ENCODE measurements around the gene KLF6. TPM values are rescaled to one million over a fixed set of nuclear protein-coding genes. Genes with fewer than 3 reads are reported as not detected.

The KLF6 gene
- total RNA-seq, 1 experiment from 2014 or later, result 27.7 TPM

GRCh38 chr10:3740157-3740871 is 44.7 kb downstream of the KLF6 start:
- Histone ChIP-seq H3K4me3 (peak overlapping the region; percentile 24; the same call in 1 of the 2 replicates), H3K9me3 (ENCODE audit: insufficient read depth, low read depth) (no peaks in the 10 kb centered on the region), H3K79me2 (ENCODE audit: low read depth) (no peaks in the 10 kb centered on the region), H3K27ac (peak overlapping the region; percentile 96), H3K4me1 (replicated peaks; ENCODE audit: insufficient read depth) (peaks cover 40% of the 10 kb centered on the region), H3K36me3 (ENCODE audit: low read depth) (no peaks in the 10 kb centered on the region), H4K20me1 (ENCODE audit: insufficient read depth) (no peaks in the 10 kb centered on the region), H3K4me2 (peak overlapping the region; percentile 76), H2AFZ (no peak overlapping the region), H3K27me3 (ENCODE audit: insufficient read depth, low read depth) (no peaks in the 10 kb centered on the region), H3F3A (ENCODE audit: insufficient read depth, low read depth) (peaks cover 34% of the 10 kb centered on the region), H3K9me2 (ENCODE audit: insufficient read depth) (no peaks in the 10 kb centered on the region)
- intact Hi-C loops (cut with micrococcal nuclease; ENCODE audit: unreplicated experiment), result loop anchor here (1.0 kb wide), 2 partner anchors 43 to 273 kb away; no protein-coding TSS in a partner anchor
- BruUV-seq (replicated peaks), result no TSS peak
- TF ChIP-seq CTCF (conservative IDR thresholded peaks at IDR 0.05) (no peak), EZH2 (IDR thresholded peaks at IDR 0.05; ENCODE audit: low read depth) (no peak)
- CTCF ChIA-PET, result interaction anchor here (0.7 kb wide), 1 partner anchor 14 kb away, joined by 10 read pairs; no protein-coding TSS in a partner anchor
- peak in 1 of 2 experiments; percentile 97 for DNase-seq
- POLR2A ChIA-PET (ENCODE audit: unreplicated experiment), result interaction anchor here (0.6 to 0.8 kb wide), 3 partner anchors 21 to 167 kb away, joined by 3 read pairs; no protein-coding TSS in a partner anchor

DNA sequence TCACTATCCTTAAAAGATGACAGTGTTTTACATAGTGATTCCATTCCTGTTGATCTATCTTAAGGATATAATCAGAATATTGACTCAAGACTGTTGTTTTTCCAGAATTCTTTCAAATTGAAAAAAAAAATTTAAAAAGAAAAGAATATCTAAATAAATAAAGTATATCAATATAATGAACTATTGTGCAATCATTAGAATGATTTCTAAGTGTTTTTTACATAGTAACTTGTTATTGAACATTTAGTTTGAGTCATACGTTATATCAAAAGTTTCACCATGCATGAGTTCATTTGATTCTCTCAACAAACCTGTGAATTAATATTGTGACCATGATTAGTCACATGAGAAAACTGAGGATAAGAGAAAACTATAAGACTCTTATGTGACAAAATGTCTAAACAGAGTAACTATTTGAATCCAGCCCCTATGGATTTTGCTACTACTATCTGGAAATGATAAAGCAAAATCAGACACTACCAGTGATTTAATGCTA is 46.1 kb downstream of the KLF6 start:
- Histone ChIP-seq H3K4me3 (no peak overlapping the region), H3K36me3 (ENCODE audit: low read depth) (no peaks in the 10 kb centered on the region), H3K9me2 (ENCODE audit: insufficient read depth) (no peaks in the 10 kb centered on the region), H3K4me1 (replicated peaks; ENCODE audit: insufficient read depth) (peaks cover 40% of the 10 kb centered on the region), H3K9me3 (ENCODE audit: insufficient read depth, low read depth) (no peaks in the 10 kb centered on the region), H3K27me3 (ENCODE audit: insufficient read depth, low read depth) (no peaks in the 10 kb centered on the region), H3K27ac (peak overlapping the region; percentile 96), H4K20me1 (ENCODE audit: insufficient read depth) (no peaks in the 10 kb centered on the region), H3F3A (ENCODE audit: insufficient read depth, low read depth) (peaks cover 34% of the 10 kb centered on the region), H2AFZ (no peak overlapping the region), H3K4me2 (peak overlapping the region; percentile 31; the same call in 1 of the 2 replicates), H3K79me2 (ENCODE audit: low read depth) (no peaks in the 10 kb centered on the region)
- intact Hi-C loops (cut with micrococcal nuclease; ENCODE audit: unreplicated experiment), result no loop called here
- TF ChIP-seq EZH2 (IDR thresholded peaks at IDR 0.05; ENCODE audit: low read depth), result no peak
- TF ChIP-seq CTCF (conservative IDR thresholded peaks at IDR 0.05), result no peak
- ChIA-PET POLR2A (ENCODE audit: unreplicated experiment) (no interaction called here), CTCF (no interaction called here)
- DNase-seq, result no peak
- BruUV-seq (replicated peaks), result no TSS peak

GRCh38 chr10:3737864-3738263 is 47.1 kb downstream of the KLF6 start:
- no peak overlapping the region for H3K4me3 ChIP-seq
- H3K9me3 ChIP-seq (ENCODE audit: insufficient read depth, low read depth), result no peaks in the 10 kb centered on the region
- H4K20me1 ChIP-seq (ENCODE audit: insufficient read depth), result no peaks in the 10 kb centered on the region
- no peak overlapping the region for H3K4me2 ChIP-seq
- no peak for DNase-seq
- H3F3A ChIP-seq (ENCODE audit: insufficient read depth, low read depth), result peaks cover 31% of the 10 kb centered on the region
- no peak overlapping the region for H3K27ac ChIP-seq
- ChIA-PET CTCF (no interaction called here), POLR2A (ENCODE audit: unreplicated experiment) (no interaction called here)
- no TSS peak for BruUV-seq (replicated peaks)
- no peaks in the 10 kb centered on the region for H3K79me2 ChIP-seq (ENCODE audit: low read depth)
- TF ChIP-seq CTCF (conservative IDR thresholded peaks at IDR 0.05), result no peak
- TF ChIP-seq EZH2 (IDR thresholded peaks at IDR 0.05; ENCODE audit: low read depth), result no peak
- no peak overlapping the region for H2AFZ ChIP-seq
- no peaks in the 10 kb centered on the region for H3K36me3 ChIP-seq (ENCODE audit: low read depth)
- no peaks in the 10 kb centered on the region for H3K9me2 ChIP-seq (ENCODE audit: insufficient read depth)
- intact Hi-C loops (cut with micrococcal nuclease; ENCODE audit: unreplicated experiment), result no loop called here
- H3K27me3 ChIP-seq (ENCODE audit: insufficient read depth, low read depth), result no peaks in the 10 kb centered on the region
- peaks cover 40% of the 10 kb centered on the region for H3K4me1 ChIP-seq (replicated peaks; ENCODE audit: insufficient read depth)
